HG02885 (cell line): ENCODE measurements around the gene RNU4-1.
"Not testable (repeated sequence)": the region's sequence is repeated elsewhere in the genome, so short reads cannot be mapped to it uniquely, and the experiment has no call there.

Experiments used
- ATAC-seq: cut with Tn5 transposase; IDR thresholded peaks from one replicate; pipeline ENCODE4 v1.9.1; 2021; ENCODE audit warnings: mild to moderate bottlenecking; ENCODE audit not compliant: unreplicated experiment, poor library complexity

Gene RNU4-1

GRCh38 chr12:120292661-120293531 lies at the start of gene RNU4-1:
RNU4-1 (minus strand) TSS chr12:120293237.
- peak; percentile 52 for ATAC-seq

- ATAC-seq = no peak
Measured at GRCh38 chr12:120342175-120343038, 49.4 kb upstream of the RNU4-1 start.

- no peak for ATAC-seq
Measured at GRCh38 chr12:120339256-120339655, 46.2 kb upstream of the RNU4-1 start.

GRCh38 chr12:120337730-120338129 lies 44.7 kb upstream of the RNU4-1 start:
- no peak for ATAC-seq

GRCh38 chr12:120336392-120336791 lies 43.4 kb upstream of the RNU4-1 start:
- ATAC-seq = not testable (repeated sequence)

- ATAC-seq = not testable (repeated sequence)
Measured at GRCh38 chr12:120335447-120335846, 42.4 kb upstream of the RNU4-1 start.

- no peak for ATAC-seq
Measured at GRCh38 chr12:120332523-120332922, 39.5 kb upstream of the RNU4-1 start.

- ATAC-seq = no peak
Measured at GRCh38 chr12:120332041-120332440, 39.0 kb upstream of the RNU4-1 start.

GRCh38 chr12:120331390-120331789 lies 38.4 kb upstream of the RNU4-1 start:
- ATAC-seq = no peak

GRCh38 chr12:120328228-120328627 lies 35.2 kb upstream of the RNU4-1 start:
- ATAC-seq = no peak

GRCh38 chr12:120327593-120327992 lies 34.6 kb upstream of the RNU4-1 start, which contains the start of gene PLA2G1B:
PLA2G1B (minus strand) TSS chr12:120327779; CDS start chr12:120327753, 26 bp downstream.
- ATAC-seq = no peak

GRCh38 chr12:120324841-120325417 lies 31.9 kb upstream of the RNU4-1 start:
- no peak for ATAC-seq

- no peak for ATAC-seq
Measured at GRCh38 chr12:120323772-120324171, 30.7 kb upstream of the RNU4-1 start.

GRCh38 chr12:120321382-120322202 lies 28.6 kb upstream of the RNU4-1 start:
- ATAC-seq = no peak

GRCh38 chr12:120317224-120318105 lies 24.4 kb upstream of the RNU4-1 start:
- ATAC-seq = peak; percentile 99

- no peak for ATAC-seq
Measured at GRCh38 chr12:120316798-120317223, 23.8 kb upstream of the RNU4-1 start.

GRCh38 chr12:120314220-120314619 lies 21.2 kb upstream of the RNU4-1 start:
- ATAC-seq = no peak

- ATAC-seq = peak; percentile 97
Measured at GRCh38 chr12:120301962-120302815, 9.2 kb upstream of the RNU4-1 start, which contains the start of gene SIRT4. SIRT4 (plus strand) TSS chr12:120302321; CDS start chr12:120303562, 1,241 bp downstream.
